Subcutaneous abdominal adipose tissue (tissue), 5 donors: ENCODE data around the gene DRD5.
"Not testable (repeated sequence)": the region's sequence is repeated elsewhere in the genome, so short reads cannot be mapped to it uniquely, and the experiment has no call there.

Experiments used
- H3K27ac ChIP-seq: one replicate; pipeline ENCODE4 v1.7.0; 2013; ENCODE audit warnings: low read depth, mild to moderate bottlenecking, inconsistent platforms, low read length, moderate library complexity
- H3K27me3 ChIP-seq, 5 donors: one replicate each; pipeline ENCODE4 v1.7.0; 2013; ENCODE audit warnings: low read length in 5 of 5, inconsistent platforms in 1 of 5; ENCODE audit not compliant: control insufficient read depth in 5 of 5, insufficient read depth in 4 of 5
- H3K36me3 ChIP-seq, 5 donors: one replicate each; pipeline ENCODE4 v1.7.0; 2013; ENCODE audit warnings: low read length in 5 of 5; ENCODE audit not compliant: control insufficient read depth in 5 of 5, insufficient read depth in 5 of 5
- H3K4me1 ChIP-seq, 5 donors: one replicate each; pipeline ENCODE4 v1.7.0; 2013; ENCODE audit warnings: low read length in 5 of 5, mild to moderate bottlenecking in 3 of 5, moderate library complexity in 1 of 5; ENCODE audit not compliant: control insufficient read depth in 5 of 5, insufficient read depth in 5 of 5
- H3K4me3 ChIP-seq, 5 donors: one replicate each; pipeline ENCODE4 v1.7.0; 2013; ENCODE audit warnings: low read length in 5 of 5, low read depth in 1 of 5
- H3K9ac ChIP-seq, 5 donors: one replicate each; pipeline ENCODE4 v1.7.0; 2013; ENCODE audit warnings: low read length in 5 of 5, mild to moderate bottlenecking in 4 of 5, moderate library complexity in 3 of 5
- H3K9me3 ChIP-seq, 5 donors: one replicate each; pipeline ENCODE4 v1.7.0; 2013; ENCODE audit warnings: low read length in 5 of 5; ENCODE audit not compliant: control insufficient read depth in 5 of 5
- donor health status: healthy.
- donor health status: healthy.
- donor health status: healthy.
- donor health status: healthy.
- donor health status: healthy.

DRD5 gene

GRCh38 chr4:9781343-9782135 is at the start of gene DRD5:
TSS of gene DRD5 (plus strand) at chr4:9781634. CDS start at chr4:9782030, 396 bp downstream.
- Histone ChIP-seq H3K27me3 (peaks cover 11 to 27% (median 25%) of the 10 kb centered on the region in 5 donors), H3K9ac (no peak within 1 kb of the TSS), H3K4me1 (no peaks in the 10 kb centered on the region), H3K27ac (no peak within 1 kb of the TSS), H3K4me3 (no peak within 1 kb of the TSS), H3K9me3 (no peaks in the 10 kb centered on the region), H3K36me3 (no peaks in the 10 kb centered on the region)

- not testable (repeated sequence) for H3K27me3 ChIP-seq, H3K4me1 ChIP-seq, H3K36me3 ChIP-seq, H3K9ac ChIP-seq, H3K4me3 ChIP-seq, H3K27ac ChIP-seq, H3K9me3 ChIP-seq
These were observed 49.2 kb upstream of the DRD5 start for GRCh38 chr4:9732256-9732655.

DNA sequence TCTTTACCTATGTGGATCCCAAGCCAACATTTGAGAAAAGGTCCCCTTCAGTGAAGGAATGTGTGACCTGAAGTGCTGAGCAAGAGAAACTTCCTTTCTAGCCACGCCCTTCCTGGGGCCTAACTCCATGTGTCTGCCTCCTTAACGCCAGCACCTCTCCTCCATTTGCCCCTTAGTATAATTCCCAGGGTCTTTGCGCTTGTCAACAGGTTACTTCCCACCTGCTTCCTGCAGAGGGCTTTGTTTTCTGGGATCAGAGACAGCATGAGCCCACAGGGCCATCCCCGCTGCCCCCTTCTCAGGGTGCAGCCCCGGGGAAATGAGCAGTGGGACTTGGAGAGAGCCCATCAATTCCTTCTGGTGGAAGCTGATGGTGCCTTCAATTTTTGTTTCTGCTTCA is 45.9 kb upstream of the DRD5 start:
- H3K9me3 ChIP-seq: no peaks in the 10 kb centered on the region
- no peak overlapping the region for H3K9ac ChIP-seq
- no peaks in the 10 kb centered on the region for H3K27me3 ChIP-seq
- no peak overlapping the region for H3K27ac ChIP-seq
- no peak overlapping the region for H3K4me3 ChIP-seq
- no peaks in the 10 kb centered on the region for H3K36me3 ChIP-seq
- H3K4me1 ChIP-seq: no peaks in the 10 kb centered on the region

DNA sequence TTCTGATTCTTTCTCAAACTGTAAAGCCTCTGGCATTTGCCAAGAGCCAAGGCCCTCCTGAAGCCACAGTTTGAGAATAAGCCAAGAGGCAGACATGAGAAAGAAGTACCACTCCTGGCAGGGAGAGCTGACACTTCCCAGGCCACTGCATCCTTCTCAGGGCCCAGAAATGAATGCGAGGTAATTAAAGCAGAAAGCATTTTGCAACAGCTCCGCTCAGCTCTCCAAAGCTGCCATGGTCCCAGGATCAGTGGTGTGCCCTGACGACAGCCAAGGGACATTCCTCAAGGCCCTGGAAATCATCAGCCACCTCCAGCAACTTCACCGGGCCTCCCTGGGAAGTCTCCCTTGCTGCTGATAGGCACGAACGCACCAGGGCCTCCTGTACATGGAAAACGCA is 44.2 kb upstream of the DRD5 start:
- not testable (repeated sequence) for H3K9me3 ChIP-seq, H3K27me3 ChIP-seq, H3K4me1 ChIP-seq, H3K9ac ChIP-seq, H3K4me3 ChIP-seq, H3K27ac ChIP-seq, H3K36me3 ChIP-seq

- not testable (repeated sequence) for H3K9ac ChIP-seq, H3K27me3 ChIP-seq, H3K4me1 ChIP-seq, H3K9me3 ChIP-seq, H3K27ac ChIP-seq, H3K4me3 ChIP-seq, H3K36me3 ChIP-seq
These were observed 37.6 kb upstream of the DRD5 start for GRCh38 chr4:9743789-9744188.

DNA sequence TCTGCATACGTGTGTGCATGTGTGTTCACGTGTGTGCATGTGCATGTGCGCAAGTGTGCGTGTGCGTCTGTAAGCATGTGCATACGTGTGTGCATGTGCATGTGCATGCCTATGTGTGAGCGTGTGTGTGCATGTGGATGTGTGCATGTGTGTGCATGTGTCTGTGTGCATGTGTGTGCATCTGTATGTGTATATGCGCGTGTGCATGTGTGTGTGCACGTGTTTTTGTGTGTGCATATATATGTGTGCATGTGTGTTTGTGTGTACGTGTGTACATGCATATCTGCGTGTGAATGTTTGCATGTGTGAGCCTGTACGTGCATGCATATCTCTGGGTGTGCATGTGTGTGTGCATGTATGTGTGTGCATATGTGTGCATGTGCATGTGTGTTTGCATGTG is 35.7 kb upstream of the DRD5 start:
- Histone ChIP-seq H3K9ac (no peak overlapping the region), H3K27me3 (no peaks in the 10 kb centered on the region), H3K9me3 (no peaks in the 10 kb centered on the region), H3K4me1 (peaks cover 0 to 6% (median 0%) of the 10 kb centered on the region in 5 donors), H3K4me3 (no peak overlapping the region), H3K27ac (no peak overlapping the region), H3K36me3 (no peaks in the 10 kb centered on the region)

DNA sequence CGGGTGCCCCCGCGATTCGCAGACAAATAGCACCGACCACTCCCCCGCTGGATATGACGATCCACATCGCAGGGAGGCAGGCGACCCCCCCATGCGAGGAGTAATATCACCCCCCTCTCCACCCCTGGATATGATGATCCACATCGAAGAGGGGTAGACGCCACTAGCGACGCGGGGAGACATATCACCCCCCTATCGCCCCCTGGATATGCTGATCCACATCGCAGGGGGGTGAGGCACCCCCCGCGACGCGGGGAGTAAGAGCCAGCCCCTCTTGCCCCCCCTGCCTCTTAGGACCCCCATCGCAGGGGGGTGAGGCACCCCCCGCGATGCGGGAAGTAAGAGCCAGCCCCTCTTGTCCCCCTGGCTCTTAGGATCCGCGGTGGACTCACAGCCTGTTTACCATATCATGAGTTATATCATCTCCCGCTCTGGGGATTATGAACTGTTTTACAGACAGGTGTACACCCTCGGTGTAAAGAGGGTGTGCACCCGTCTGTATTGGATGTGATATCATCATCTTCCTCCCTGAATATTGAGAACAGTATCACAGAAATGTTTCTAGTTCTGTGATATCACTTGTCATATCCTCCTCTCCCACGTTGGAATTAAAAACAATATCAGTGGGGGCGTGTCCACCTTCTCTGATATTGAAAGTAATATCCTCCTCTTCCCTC is 22.7 kb upstream of the DRD5 start:
- Histone ChIP-seq H3K4me3 (no peak overlapping the region), H3K36me3 (no peaks in the 10 kb centered on the region), H3K27me3 (peaks cover 0 to 7% (median 3%) of the 10 kb centered on the region in 5 donors), H3K4me1 (no peaks in the 10 kb centered on the region), H3K27ac (no peak overlapping the region), H3K9me3 (no peaks in the 10 kb centered on the region), H3K9ac (no peak overlapping the region)

DNA sequence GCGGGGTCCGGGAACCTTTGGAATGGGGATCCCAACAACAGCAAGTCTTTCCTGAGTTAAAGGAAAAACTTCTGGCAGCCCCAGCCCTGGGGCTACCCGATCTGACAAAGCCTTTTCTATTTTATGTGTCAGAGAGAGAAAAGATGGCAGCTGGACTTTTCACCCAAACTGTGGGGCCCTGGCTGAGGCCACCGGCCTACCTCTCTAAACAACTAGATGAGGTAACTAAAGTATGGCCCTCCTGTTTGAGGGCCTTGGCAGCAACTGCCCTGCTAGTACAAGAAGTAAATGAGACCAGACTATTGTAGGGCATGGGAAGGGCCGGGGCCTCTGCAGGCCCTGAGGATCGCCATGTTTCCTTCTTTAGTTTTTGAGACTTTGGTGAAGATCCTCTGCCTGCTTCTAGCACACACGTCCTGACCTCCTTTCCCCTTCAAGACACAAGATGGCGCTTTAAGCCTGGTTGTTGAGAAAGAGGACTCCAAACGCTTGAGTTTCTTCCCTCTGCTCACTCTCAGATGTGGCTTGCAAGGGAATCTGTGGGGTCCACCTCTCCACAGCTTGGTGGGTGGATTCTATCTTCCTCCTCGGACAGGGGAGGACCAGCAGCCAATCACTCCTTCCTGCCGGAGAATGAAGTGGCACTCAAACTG is 18.5 kb upstream of the DRD5 start:
- H3K27ac ChIP-seq: no peak overlapping the region
- H3K4me3 ChIP-seq: no peak overlapping the region
- no peaks in the 10 kb centered on the region for H3K9me3 ChIP-seq
- H3K4me1 ChIP-seq: peaks cover 0 to 3% (median 0%) of the 10 kb centered on the region in 5 donors
- H3K9ac ChIP-seq: no peak overlapping the region
- no peaks in the 10 kb centered on the region for H3K36me3 ChIP-seq
- peaks cover 0 to 7% (median 5%) of the 10 kb centered on the region in 5 donors for H3K27me3 ChIP-seq

DNA sequence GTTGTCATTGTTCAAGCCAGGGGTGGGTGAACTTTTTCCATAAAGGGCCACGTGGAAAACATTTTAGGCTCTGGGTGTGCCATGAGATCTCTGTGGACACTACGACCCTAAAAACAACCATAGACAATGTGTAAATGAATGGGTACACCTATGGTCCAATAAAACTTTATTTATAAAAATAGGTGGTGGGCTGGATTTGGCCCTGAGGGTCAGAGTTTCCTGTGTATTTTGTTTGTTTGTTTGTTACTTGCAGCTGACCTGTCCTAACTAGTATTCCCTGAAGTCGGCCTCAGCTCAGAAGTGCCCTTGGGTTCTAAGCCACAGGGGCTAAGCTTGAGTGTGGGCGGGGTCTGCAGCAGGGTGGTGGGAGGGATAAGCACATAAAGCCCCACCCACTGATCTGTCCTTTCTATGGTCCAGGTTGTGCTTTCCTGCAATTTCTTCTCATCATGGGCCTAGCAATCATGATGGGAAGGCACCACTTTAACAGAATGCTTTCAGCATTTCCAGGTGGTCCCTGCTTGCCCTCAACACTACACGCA is 17.2 kb upstream of the DRD5 start:
- no peak overlapping the region for H3K4me3 ChIP-seq
- no peaks in the 10 kb centered on the region for H3K36me3 ChIP-seq
- no peaks in the 10 kb centered on the region for H3K9me3 ChIP-seq
- no peak overlapping the region for H3K27ac ChIP-seq
- no peak overlapping the region for H3K9ac ChIP-seq
- peaks cover 0 to 6% (median 0%) of the 10 kb centered on the region in 5 donors for H3K4me1 ChIP-seq
- peaks cover 0 to 6% (median 0%) of the 10 kb centered on the region in 5 donors for H3K27me3 ChIP-seq

- peaks cover 0 to 6% (median 0%) of the 10 kb centered on the region in 5 donors for H3K4me1 ChIP-seq
- no peak overlapping the region for H3K4me3 ChIP-seq
- H3K36me3 ChIP-seq: no peaks in the 10 kb centered on the region
- H3K27me3 ChIP-seq: peaks cover 0 to 6% (median 0%) of the 10 kb centered on the region in 5 donors
- no peaks in the 10 kb centered on the region for H3K9me3 ChIP-seq
- no peak overlapping the region for H3K9ac ChIP-seq
- H3K27ac ChIP-seq: no peak overlapping the region
These were observed 16.3 kb upstream of the DRD5 start for GRCh38 chr4:9765091-9765490.
